Stimulated activated CD8-positive, alpha-beta memory T cell treated with anti-CD3 and anti-CD28 coated beads, Interleukin-7, amount 100 ng/mL, for 48 hours (primary cell): ENCODE measurements around the gene NT5M.
"Not testable (repeated sequence)": the region's sequence is repeated elsewhere in the genome, so short reads cannot be mapped to it uniquely, and the experiment has no call there.

Experiments
- DNase-seq, 2 donors: peaks; one replicate each; pipeline ENCODE4 v3.0.0-alpha.2; 2020; ENCODE audit warnings: low read depth in 1 of 2; ENCODE audit errors: extremely low read depth in 1 of 2

Gene NT5M

GRCh38 chr17:17370711-17371110 is 67.5 kb downstream of the NT5M start:
- no peak for DNase-seq

GRCh38 chr17:17372856-17373520 is 69.8 kb downstream of the NT5M start:
- DNase-seq: no peak

- no peak for DNase-seq
Measured at GRCh38 chr17:17375841-17376240, 72.7 kb downstream of the NT5M start.

GRCh38 chr17:17376362-17376761 is 73.2 kb downstream of the NT5M start:
- DNase-seq: no peak

- DNase-seq: no peak
Measured at GRCh38 chr17:17377071-17377967, 74.1 kb downstream of the NT5M start.

GRCh38 chr17:17379197-17379991 is 76.2 kb downstream of the NT5M start:
- DNase-seq: no peak

- DNase-seq: no peak
Measured at GRCh38 chr17:17380145-17380925, 77.2 kb downstream of the NT5M start.

- DNase-seq: no peak
Measured at GRCh38 chr17:17381446-17382064, 78.4 kb downstream of the NT5M start.

- DNase-seq: no peak
Measured at GRCh38 chr17:17382065-17382459, 78.9 kb downstream of the NT5M start.

- DNase-seq: no peak
Measured at GRCh38 chr17:17382971-17383370, 79.8 kb downstream of the NT5M start.

GRCh38 chr17:17383431-17384290 is 80.5 kb downstream of the NT5M start:
- not testable (repeated sequence) for DNase-seq

GRCh38 chr17:17384291-17384615 is 81.1 kb downstream of the NT5M start:
- no peak for DNase-seq

- no peak for DNase-seq
Measured at GRCh38 chr17:17384961-17385360, 81.8 kb downstream of the NT5M start.

- DNase-seq: no peak
Measured at GRCh38 chr17:17385491-17385890, 82.3 kb downstream of the NT5M start.

GRCh38 chr17:17386094-17386800 is 83.1 kb downstream of the NT5M start:
- DNase-seq: no peak

- DNase-seq: no peak
Measured at GRCh38 chr17:17387017-17387497, 83.9 kb downstream of the NT5M start.

- no peak for DNase-seq
Measured at GRCh38 chr17:17387498-17388362, 84.6 kb downstream of the NT5M start.
